Measurements from ENCODE around the gene SLC16A3.

The SLC16A3 gene

DNA sequence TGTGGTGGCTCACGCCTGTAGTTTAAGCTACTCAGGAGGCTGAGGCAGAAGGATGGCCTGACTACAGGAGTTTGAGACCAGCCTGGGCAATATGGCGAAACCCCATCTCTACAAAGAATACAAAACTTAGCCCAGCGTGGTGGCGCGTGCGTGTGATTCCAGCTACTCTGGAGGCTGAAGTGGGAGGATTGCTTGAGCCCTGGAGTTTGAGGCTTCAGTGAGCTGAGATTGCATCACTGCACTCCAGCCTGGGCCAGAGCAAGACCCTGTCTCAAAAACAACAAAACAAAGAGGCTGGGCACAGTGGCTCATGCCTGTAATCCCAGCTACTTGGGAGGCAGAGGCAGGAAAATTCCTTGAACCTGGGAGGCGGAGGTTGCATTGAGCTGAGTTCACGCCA is 51.7 kb downstream of the SLC16A3 start:
- no peak for TF ChIP-seq CTCF (IDR thresholded peaks at IDR 0.05; ENCODE audit: insufficient read depth, low read depth, low read length, missing control alignments)
- no peak overlapping the region for H3K4me3 ChIP-seq (ENCODE audit: low read depth, low read length)
- no peak for DNase-seq (ENCODE audit: low read depth)

DNA sequence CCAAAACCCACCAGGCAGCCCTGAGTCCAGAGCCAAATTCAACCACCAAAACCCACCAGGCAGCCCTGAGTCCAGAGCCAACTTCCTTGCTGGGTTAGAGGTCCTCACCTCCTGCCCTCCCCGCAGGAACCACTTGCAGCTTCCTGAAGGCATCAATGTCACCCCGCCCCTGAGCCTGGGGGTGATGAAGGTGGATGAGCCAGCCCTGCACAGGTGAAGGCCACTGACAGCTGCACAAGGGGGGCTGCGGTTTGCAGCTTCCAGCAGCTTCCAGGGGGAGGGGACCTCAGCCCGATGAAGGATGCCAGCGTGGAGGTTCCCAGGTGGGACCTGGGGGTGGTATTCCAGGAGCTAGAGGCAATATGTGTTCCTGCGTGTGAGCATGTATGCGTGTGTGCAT is 52.2 kb downstream of the SLC16A3 start:
- DNase-seq (ENCODE audit: low read depth) = no peak
- no peak overlapping the region for H3K4me3 ChIP-seq (ENCODE audit: low read depth, low read length)
- TF ChIP-seq CTCF (IDR thresholded peaks at IDR 0.05; ENCODE audit: insufficient read depth, low read depth, low read length, missing control alignments) = no peak

- no peak for TF ChIP-seq CTCF (IDR thresholded peaks at IDR 0.05; ENCODE audit: insufficient read depth, low read depth, low read length, missing control alignments)
- DNase-seq (ENCODE audit: low read depth) = no peak
- H3K4me3 ChIP-seq (ENCODE audit: low read depth, low read length) = no peak overlapping the region
Measured at GRCh38 chr17:82281502-82282238, 52.8 kb downstream of the SLC16A3 start.

DNA sequence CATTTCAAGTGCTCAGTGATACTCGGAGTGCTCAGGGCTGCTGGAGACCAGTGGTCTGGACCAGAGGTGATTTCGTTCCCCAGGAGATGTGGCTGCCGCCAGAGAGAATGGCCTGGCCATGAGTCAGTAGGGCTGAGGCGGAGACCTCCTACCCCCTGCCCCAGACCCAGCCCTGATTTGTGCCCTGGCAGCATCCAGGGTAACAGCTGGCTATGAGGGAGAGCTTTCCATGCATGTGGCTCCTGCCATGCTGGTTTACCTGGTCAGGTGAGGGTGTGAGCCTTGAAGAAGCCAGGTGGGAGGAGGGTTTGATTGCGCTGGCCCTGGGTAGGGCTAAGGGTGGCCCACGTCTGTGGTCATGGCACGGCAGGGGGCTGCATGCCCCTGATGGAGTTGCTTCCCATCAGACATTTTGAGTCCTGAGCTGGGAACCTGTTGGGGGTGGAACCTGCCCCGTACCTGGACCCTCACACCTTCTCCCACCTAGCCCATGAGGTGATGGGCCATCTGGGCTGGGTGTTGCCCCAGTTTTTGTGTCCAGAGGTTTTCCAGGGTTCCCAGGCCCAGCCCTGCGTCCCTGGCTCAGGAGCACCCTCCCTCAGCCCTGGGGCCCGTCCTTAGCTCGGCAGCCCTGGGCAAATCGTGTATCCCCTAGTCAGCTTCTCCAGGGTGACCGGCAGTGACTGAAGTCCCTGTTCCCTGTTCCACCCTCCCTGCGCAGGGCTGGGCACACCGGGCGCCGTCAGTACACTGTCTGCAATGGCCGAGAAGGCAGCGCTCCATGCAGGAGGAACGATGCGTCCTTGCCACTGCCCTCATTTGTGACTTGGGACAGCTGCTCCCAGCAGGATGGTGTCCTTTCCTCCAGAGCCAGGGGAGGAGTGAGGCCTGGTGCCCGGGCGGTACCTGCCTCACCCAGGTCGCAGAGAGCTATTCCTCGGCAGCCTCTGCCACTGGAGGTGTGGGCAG is 53.7 kb downstream of the SLC16A3 start:
- TF ChIP-seq CTCF (IDR thresholded peaks at IDR 0.05; ENCODE audit: insufficient read depth, low read depth, low read length, missing control alignments) = no peak
- H3K4me3 ChIP-seq (ENCODE audit: low read depth, low read length) = no peak overlapping the region
- DNase-seq (ENCODE audit: low read depth) = no peak

DNA sequence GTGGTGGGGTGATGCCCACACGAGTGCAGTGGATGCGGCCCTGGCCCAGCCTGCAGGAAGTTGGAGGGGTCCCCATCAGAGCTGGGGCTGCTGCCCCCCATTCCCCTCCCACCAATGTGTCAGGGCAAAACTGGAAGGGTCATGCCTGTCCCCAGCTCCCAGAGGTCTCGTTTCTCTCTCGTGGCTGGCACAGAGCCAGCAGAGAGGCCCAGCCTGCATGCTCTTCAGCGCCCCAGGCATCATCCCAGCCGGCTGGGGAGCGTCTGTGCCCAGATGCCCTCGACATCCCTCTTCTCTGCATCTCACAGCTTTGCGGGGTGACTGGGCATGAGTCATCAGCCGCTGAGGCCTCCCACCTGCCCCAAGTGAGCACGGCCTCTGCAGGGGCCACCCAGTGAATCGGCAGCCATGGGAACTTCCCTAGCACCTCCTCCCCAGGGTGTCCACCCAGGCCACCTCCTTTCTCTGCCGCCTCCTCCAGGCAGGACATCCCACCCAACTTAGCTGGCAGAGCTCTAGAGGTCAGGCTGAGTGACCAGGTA is 54.4 kb downstream of the SLC16A3 start:
- no peak overlapping the region for H3K4me3 ChIP-seq (ENCODE audit: low read depth, low read length)
- no peak for DNase-seq (ENCODE audit: low read depth)
- no peak for TF ChIP-seq CTCF (IDR thresholded peaks at IDR 0.05; ENCODE audit: insufficient read depth, low read depth, low read length, missing control alignments)

- H3K4me3 ChIP-seq (ENCODE audit: low read depth, low read length) = no peak overlapping the region
- TF ChIP-seq CTCF (IDR thresholded peaks at IDR 0.05; ENCODE audit: insufficient read depth, low read depth, low read length, missing control alignments) = no peak
- no peak for DNase-seq (ENCODE audit: low read depth)
Measured at GRCh38 chr17:82285141-82285540, 56.3 kb downstream of the SLC16A3 start.
